Choroid plexus epithelial cell (primary cell): Measurements from ENCODE around the gene C6orf163.
A peak's percentile ranks its signal among the peaks of the same experiment; 100 is the strongest.

Experiments
- DNase-seq: peaks from one replicate; pipeline ENCODE4 v3.0.0-alpha.2; 2010; ENCODE audit warnings: low read depth
- H3K4me3 ChIP-seq: 2 replicates; pipeline ENCODE4 v1.5.1; 2011; ENCODE audit warnings: low read depth, mild to moderate bottlenecking, control low read depth, low read length, moderate library complexity
- TF ChIP-seq, protein P1 (sequence below): conservative IDR thresholded peaks from 2 replicates; pipeline ENCODE4 v1.5.1; 2011; ENCODE audit warnings: low read depth, mild to moderate bottlenecking, control low read depth, inconsistent platforms, low read length, moderate library complexity

C6orf163 gene

DNA sequence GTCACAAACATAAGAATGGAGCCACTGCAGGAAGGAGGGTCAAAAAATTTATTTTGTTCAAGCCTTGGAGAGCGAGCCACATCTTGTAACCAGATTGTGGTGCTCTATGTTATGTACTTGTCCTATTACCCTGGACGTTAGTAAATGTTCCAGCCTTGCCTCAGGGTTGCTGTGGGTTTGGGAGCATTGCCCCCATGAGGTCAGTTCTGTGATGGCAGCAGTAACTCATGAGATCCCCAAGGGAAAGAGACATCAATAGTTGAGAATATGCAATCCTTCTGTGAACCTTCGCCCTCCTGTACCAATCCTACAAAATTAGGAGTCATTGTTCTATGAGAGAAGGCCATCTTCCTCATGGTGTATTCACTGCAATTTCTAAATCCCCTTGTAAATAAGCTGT, 46.7 kb downstream of the C6orf163 start:
- H3K4me3 ChIP-seq = no peak overlapping the region
- TF ChIP-seq, protein P1, sequence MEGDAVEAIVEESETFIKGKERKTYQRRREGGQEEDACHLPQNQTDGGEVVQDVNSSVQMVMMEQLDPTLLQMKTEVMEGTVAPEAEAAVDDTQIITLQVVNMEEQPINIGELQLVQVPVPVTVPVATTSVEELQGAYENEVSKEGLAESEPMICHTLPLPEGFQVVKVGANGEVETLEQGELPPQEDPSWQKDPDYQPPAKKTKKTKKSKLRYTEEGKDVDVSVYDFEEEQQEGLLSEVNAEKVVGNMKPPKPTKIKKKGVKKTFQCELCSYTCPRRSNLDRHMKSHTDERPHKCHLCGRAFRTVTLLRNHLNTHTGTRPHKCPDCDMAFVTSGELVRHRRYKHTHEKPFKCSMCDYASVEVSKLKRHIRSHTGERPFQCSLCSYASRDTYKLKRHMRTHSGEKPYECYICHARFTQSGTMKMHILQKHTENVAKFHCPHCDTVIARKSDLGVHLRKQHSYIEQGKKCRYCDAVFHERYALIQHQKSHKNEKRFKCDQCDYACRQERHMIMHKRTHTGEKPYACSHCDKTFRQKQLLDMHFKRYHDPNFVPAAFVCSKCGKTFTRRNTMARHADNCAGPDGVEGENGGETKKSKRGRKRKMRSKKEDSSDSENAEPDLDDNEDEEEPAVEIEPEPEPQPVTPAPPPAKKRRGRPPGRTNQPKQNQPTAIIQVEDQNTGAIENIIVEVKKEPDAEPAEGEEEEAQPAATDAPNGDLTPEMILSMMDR = peak; percentile 62
- peak; percentile 50 for DNase-seq

DNA sequence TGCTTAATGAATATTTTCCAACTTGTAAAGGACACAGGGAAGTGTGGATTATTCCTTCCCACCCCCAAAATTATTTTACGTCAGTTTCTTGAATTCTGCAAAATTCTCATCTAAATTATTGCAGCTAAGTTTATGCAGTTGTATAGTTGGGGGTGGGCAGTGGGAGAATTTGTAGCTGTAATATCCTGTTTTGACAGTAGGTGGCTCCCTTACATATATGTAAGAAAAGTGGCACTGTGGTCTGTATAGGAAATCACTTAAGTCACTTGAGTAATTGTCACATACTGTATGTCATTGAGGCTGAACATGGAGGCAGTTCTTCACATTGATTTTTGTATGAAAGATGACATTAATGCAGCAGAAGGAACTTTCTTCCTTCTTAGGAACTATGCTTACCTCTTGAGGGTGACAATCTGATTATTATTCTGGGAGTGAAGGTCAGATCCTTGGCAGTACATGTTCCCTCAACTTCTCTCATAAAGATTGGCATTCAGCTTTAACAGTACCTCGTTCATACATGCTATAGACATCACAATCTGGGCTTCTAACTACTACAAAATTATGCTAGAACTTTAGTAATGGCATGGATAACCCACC, 48.5 kb downstream of the C6orf163 start:
- peak; percentile 85 for DNase-seq
- no peak overlapping the region for H3K4me3 ChIP-seq
- TF ChIP-seq, protein P1 = peak; percentile 66

DNA sequence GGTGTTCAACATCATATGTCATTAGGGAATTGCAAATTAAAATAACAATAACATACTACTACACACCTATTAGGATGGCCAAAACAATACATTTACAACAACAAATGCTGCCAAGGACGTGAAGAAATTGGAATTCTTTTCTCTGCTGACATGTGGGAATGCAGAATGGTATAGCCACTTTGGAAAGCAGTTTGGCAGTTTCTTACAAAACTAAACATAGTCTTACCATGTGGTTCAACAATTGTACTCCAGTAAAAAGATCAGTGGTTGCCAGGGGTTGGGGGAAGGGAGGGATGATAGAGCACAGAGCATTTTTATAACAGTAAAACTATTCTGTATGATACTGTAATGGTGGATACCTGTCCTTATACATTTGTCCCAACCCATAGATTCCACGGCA, 50.8 kb downstream of the C6orf163 start:
- TF ChIP-seq, protein P1 = no peak
- DNase-seq = no peak
- no peak overlapping the region for H3K4me3 ChIP-seq

DNA sequence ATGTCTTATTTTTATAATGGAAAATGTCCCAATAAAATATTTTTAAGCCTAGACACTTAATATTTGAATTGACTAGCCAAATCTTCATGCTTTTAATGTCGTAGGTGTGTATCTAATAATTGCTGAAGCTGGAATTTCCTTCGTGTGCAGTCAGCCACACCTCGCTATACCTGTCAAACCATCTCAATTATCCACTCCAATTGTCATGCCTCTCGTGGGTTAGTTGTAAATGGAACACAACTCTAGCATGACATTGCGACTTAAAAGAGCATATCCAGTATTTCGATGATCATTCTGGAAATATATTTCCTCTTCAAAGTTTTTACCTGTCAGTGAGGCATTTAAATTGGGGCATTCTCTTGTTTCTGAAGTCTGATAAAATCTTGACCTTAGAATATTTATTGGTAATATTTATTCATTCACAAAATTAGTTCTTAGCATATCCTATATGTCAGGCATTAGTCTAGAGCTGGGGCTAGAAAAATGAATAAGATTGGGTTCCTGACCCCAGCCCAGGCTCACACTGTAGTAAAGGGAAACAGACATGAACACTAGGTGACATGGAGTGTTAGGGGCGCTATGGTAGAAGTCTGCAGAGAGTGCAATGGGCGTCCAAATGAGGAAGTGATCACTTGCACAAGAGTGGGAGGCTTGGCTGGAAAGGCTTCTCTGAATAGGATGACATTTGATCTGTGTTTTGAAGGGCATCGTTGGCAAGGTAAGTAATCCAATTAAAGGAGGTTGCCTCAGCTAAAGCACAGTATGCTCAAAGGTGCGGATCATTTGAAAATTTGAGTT, 52.2 kb downstream of the C6orf163 start:
- TF ChIP-seq, protein P1 = no peak
- no peak for DNase-seq

DNA sequence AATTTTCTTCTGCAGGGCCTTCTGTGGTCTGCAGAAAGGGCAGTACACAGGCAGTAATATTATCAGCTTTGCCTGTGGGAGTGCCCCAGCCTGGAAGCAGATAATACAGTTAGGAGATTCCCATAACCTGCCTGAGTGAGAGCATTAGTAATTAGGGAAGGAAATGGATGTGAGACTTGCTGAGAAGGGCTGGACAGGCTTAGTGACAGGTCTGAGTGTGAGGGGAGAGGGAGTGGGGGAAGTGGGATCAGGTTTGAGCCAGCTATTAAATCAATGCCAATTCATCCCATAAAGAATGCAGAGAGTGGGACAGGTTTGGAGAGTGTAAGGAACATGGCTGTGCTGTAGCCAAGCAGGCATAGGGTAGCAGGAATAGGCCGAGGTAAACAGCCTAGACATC, 53.0 kb downstream of the C6orf163 start:
- DNase-seq = no peak
- H3K4me3 ChIP-seq = no peak overlapping the region
- TF ChIP-seq, protein P1 = no peak

More for the DNA sequence above, 52.2 kb downstream of the C6orf163 start:
- H3K4me3 ChIP-seq = no peak overlapping the region

DNA sequence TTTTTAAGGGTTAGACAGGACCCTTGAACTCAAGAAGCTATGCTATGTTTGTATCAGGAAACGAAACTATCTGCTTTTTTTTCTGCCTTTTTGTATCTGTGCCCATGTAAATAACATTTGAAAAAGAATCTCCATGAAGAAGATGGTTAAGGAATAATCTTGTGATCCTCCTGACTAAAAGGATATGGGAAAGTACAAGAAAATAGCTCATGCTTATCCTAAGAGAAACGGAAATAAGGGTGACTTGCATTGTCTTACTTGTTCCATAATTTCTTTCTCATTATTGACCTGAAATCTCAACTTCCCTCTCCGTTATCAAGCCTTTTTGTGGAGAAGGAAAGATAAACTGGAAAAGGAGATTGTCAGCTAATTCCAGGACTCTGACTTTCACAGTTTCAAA, 57.2 kb downstream of the C6orf163 start:
- TF ChIP-seq, protein P1 = no peak
- peak; percentile 13 for DNase-seq
- H3K4me3 ChIP-seq = peak overlapping the region; percentile 9

DNA sequence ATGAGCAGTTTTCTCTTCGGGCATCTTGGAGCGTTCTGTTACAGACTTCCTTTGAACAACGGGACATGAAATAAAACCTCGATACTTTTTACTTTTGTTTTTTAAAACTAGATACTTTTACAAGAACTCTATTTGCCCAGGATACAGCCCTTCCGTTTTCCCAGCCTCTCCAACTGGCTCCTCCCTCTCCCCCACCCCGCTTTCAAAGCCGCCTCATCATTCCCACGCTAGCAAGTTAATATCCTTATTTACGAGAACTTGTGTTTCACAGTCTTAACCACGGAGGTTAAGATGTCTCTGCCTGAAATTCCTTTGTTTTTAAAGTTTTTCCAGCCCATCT, 62.9 kb downstream of the C6orf163 start:
- TF ChIP-seq, protein P1 = no peak
- peak; percentile 63 for DNase-seq

More for the DNA sequence above, 62.9 kb downstream of the C6orf163 start:
- peak overlapping the region; percentile 92 for H3K4me3 ChIP-seq
